A673 (cell line): ENCODE data around the gene PLPPR3.

Experiments used
- CTCF ChIP-seq: fragments of 300-800, 200-600 bp; sonication (generic); conservative IDR thresholded peaks from 2 replicates; pipeline ENCODE4 v1.5.1; 2017; ENCODE audit warnings: low read depth, mild to moderate bottlenecking, antibody characterized with exemption, low read length, moderate library complexity, mixed read lengths
- EZH2 ChIP-seq: fragments of 200-600 bp; sonication (generic); IDR thresholded peaks from 2 replicates; pipeline ENCODE4 v1.6.1; 2017; ENCODE audit warnings: borderline replicate concordance, low read depth, mild to moderate bottlenecking, mixed read lengths, antibody characterized with exemption, low read length; ENCODE audit not compliant: poor library complexity, severe bottlenecking

DNA sequence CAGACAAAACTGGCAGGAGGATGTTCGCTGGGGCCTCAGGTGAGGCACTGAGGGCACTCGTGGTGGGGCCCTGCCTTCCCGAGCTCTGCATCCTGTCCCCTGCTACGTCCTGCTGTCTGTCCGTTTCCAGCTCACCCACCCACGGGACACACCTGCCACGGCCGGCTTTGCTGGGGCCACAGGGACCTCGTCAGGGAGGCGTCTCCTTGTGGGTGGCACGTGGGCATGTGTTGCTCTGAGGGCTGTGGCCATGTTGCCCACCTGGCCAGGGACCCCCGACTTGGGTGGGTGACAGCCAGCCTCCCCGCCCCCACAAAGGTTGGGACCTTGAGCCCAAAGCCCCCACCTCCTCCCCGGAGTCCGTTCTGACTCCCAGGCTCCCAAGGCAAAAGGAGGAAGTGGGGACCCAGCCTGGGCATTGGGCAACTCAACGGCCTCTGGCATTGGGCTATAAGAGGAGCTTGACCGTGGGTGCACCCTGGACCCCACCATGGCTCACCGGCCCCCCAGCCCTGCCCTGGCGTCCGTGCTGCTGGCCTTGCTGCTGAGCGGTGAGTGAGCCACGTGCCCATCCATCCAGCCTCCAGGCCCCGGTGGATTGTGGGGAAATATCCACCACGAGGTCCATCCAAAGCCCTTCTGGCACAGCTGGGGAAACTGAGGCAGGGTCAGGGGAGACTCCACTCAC is 18.9 kb upstream of the PLPPR3 start, which contains the start of gene PRTN3:
- TF ChIP-seq CTCF (no peak), EZH2 (no peak)
